ENCODE data around the gene GXYLT1. TPM values are rescaled to one million over a fixed set of nuclear protein-coding genes. Genes with fewer than 3 reads are reported as not detected.

GXYLT1 gene
- total RNA-seq, 8 experiments from 2014 or later, result 4.0 to 11.8 (median 5.8) TPM

DNA sequence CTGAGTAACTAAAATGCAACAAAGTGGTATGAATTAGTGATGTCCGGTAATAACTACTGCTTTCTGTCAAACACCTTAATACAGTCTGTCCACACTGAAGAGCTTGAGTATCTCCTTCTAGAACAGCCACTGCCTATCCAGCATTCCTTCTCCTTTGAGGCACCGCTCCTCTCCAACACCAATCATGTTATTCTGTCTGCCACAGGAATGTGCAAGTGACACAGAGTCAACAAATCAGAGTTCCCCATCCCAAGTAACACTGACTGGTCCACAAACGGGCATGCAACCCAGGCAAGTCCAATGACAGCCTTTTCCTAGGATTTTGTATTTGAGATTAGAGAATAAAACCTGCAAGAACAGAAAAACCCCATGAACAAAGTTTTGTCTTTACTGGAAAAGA is 3.8 kb downstream of the GXYLT1 start:
- H3K27ac ChIP-seq, result no peak overlapping the region
- H3K4me3 ChIP-seq, result no peak overlapping the region
- no peak for ATAC-seq (replicated peaks in 6 of 8)
- H3K4me1 ChIP-seq (replicated peaks in 1 of 2), result peaks cover 10 to 15% of the 10 kb centered on the region in 2 donors
- 0 to 92% (median 56%) methylated on average over 1 to 3 of the region's 3 CpGs; no CpG with 5 or more reads in 2 of the 10 experiments for WGBS, 10 experiments
- in situ Hi-C loops (cut with MboI; ENCODE audit: low pct_unique_long_range_greater_than_20kb in 2 of 9, low sequenced_read_pairs in 9 of 9, unreplicated experiment in 9 of 9), result loop anchor here in 8 of 9 experiments (25.0 kb wide), 2 partner anchors 171 to 196 kb away; partner anchors contain the start of genes PPHLN1 (in 7 of the 8) and ZCRB1 (in 7 of the 8)

DNA sequence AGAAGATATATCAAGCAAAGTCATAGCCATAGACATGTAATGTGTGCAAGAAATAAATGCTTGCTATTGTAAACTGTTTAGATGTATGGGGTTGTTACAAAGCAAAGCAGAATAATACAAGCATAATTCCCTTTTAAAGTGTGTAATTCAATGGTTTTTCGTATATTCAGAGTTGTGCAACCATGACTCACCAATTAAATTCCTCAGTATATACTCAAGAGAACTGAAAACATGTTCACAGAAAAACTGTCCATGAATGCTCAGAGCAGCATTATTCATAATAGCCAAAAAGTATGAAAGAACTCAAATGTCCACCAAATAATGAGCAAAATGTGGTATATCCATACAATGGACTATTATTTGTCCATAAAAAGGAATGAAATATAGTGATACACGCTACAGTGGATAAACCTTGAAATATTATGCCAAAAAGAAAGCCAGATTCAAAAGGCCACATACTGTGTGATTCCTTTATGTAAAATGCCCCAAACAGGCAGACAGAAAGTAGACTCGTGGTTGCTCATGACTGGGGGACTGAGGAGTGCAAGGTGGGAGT is 9.3 kb downstream of the GXYLT1 start:
- H3K4me1 ChIP-seq (replicated peaks in 1 of 2), result no peaks in the 10 kb centered on the region
- H3K27ac ChIP-seq, result no peak overlapping the region
- peak in 2 of 8 experiments; percentile 76 to 81 for ATAC-seq (replicated peaks in 6 of 8)
- in situ Hi-C loops (cut with MboI; ENCODE audit: low pct_unique_long_range_greater_than_20kb in 2 of 9, low sequenced_read_pairs in 9 of 9, unreplicated experiment in 9 of 9), result loop anchor here in 8 of 9 experiments (25.0 kb wide), 2 partner anchors 177 to 202 kb away; partner anchors contain the start of genes PPHLN1 (in 7 of the 8) and ZCRB1 (in 7 of the 8)
- no peak overlapping the region for H3K4me3 ChIP-seq
- WGBS, 10 experiments, result 48 to 100% (median 88%) methylated on average over 1 to 3 of the region's 3 CpGs

DNA sequence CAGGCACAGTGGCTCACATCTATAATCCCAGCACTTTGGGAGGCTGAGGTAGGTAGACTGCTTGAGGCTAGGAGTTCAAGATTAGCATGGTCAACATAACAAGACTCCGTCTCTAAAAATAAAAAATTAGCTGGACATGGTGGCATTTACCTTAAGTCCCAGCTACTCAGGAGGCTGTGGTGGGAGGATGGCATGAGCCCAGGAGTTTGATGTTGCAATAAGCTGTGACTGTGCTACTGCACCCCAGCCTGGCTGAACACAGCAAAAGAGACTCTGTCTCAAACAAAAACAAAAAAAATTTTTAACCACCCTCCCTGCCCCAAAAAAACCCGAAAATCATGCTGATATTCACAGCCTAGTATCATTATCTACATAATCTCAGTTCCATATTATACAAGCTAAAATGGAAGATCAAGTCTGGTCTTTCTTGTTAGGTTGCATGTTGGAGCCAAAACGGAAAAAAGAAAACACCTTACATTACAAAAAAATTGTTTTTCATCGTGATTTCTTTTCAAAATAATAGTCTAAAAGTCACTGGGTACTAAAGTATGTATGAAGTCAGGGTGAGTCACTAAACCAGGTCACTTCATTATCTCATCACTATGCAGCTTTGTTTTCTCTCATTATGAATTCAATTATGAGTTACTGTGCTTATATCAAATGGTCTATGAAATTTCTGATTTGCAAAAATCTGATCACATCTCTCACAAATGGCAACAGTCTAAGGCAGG is 13.8 kb downstream of the GXYLT1 start:
- Histone ChIP-seq H3K4me3 (no peak overlapping the region), H3K4me1 (replicated peaks in 1 of 2) (no peaks in the 10 kb centered on the region), H3K27ac (no peak overlapping the region)
- peak in 5 of 8 experiments; percentile 20 to 58 (median 42) for ATAC-seq (replicated peaks in 6 of 8)
- WGBS, 10 experiments, result 5 to 94% (median 79%) methylated on average over 2 to 3 of the region's 4 CpGs; no CpG with 5 or more reads in 1 of the 10 experiments
- in situ Hi-C loops (cut with MboI; ENCODE audit: low pct_unique_long_range_greater_than_20kb in 2 of 9, low sequenced_read_pairs in 9 of 9, unreplicated experiment in 9 of 9), result loop anchor here in 8 of 9 experiments (25.0 kb wide), 2 partner anchors 181 to 206 kb away; partner anchors contain the start of genes PPHLN1 (in 7 of the 8) and ZCRB1 (in 7 of the 8)

GRCh38 chr12:42129595-42130204 is 15.0 kb downstream of the GXYLT1 start:
- WGBS, 10 experiments, result 5 to 63% (median 46%) methylated on average over 2 to 4 of the region's 4 CpGs
- in situ Hi-C loops (cut with MboI; ENCODE audit: low pct_unique_long_range_greater_than_20kb in 2 of 9, low sequenced_read_pairs in 9 of 9, unreplicated experiment in 9 of 9), result loop anchor here in 8 of 9 experiments (25.0 kb wide), 2 partner anchors 183 to 208 kb away; partner anchors contain the start of genes PPHLN1 (in 7 of the 8) and ZCRB1 (in 7 of the 8)
- ATAC-seq (replicated peaks in 6 of 8), result peak in 7 of 8 experiments; percentile 49 to 83 (median 61)
- Histone ChIP-seq H3K4me1 (replicated peaks in 1 of 2) (peaks cover 5 to 11% of the 10 kb centered on the region in 2 donors), H3K4me3 (no peak overlapping the region), H3K27ac (no peak overlapping the region)

DNA sequence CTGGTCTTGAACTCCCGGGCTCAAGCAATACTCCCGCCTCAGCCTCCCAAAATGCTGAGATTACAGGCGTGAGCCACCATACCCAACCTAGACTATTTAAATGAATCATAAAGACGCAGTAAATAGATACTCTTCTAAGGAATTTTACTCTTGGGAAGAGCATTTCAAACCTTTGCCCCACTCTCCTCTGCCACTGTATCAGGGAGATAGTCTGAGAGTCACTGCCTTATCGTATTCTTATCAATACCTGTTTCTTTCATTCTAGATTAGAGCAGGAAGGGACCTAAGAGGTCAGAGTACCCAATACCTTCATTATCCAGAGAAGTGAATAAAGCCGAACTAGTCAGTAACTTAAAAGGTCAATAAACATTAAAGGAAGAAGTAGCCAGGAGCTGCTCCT is 15.8 kb downstream of the GXYLT1 start:
- no peak for ATAC-seq (replicated peaks in 6 of 8)
- 80 to 100% (median 98%) methylated on average over 1 to 6 of the region's 6 CpGs; no CpG with 5 or more reads in 1 of the 10 experiments for WGBS, 10 experiments
- in situ Hi-C loops (cut with MboI; ENCODE audit: low pct_unique_long_range_greater_than_20kb in 2 of 9, low sequenced_read_pairs in 9 of 9, unreplicated experiment in 9 of 9), result loop anchor here in 8 of 9 experiments (25.0 kb wide), 2 partner anchors 183 to 208 kb away; partner anchors contain the start of genes PPHLN1 (in 7 of the 8) and ZCRB1 (in 7 of the 8)
- peaks cover 8 to 14% of the 10 kb centered on the region in 2 donors for H3K4me1 ChIP-seq (replicated peaks in 1 of 2)
- H3K4me3 ChIP-seq, result no peak overlapping the region
- no peak overlapping the region for H3K27ac ChIP-seq

DNA sequence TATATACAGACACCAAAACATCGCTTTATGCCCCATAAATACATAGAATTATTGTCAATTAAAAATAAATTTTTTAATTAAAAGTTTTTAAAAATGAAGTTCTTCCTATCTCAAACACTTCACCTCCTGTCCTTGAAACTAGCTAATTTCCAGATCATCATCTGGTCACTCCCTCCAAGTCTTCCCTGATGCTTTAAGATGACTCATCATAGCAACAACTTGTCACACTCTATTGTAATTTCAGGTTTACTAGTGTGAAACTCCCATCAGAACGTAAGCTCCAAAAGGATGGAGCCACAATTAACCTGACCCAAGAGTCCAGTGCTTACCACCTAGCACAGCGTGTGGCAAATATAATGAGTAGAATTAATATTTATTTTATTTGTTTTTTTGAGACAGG is 16.3 kb downstream of the GXYLT1 start:
- in situ Hi-C loops (cut with MboI; ENCODE audit: low pct_unique_long_range_greater_than_20kb in 2 of 9, low sequenced_read_pairs in 9 of 9, unreplicated experiment in 9 of 9), result loop anchor here in 8 of 9 experiments (25.0 kb wide), 2 partner anchors 184 to 209 kb away; partner anchors contain the start of genes PPHLN1 (in 7 of the 8) and ZCRB1 (in 7 of the 8)
- peak in 2 of 8 experiments; percentile 60 to 69 for ATAC-seq (replicated peaks in 6 of 8)
- WGBS, 10 experiments, result 64 to 100% (median 86%) methylated on average over 1 to 3 of the region's 3 CpGs
- peaks cover 8 to 14% of the 10 kb centered on the region in 2 donors for H3K4me1 ChIP-seq (replicated peaks in 1 of 2)
- no peak overlapping the region for H3K4me3 ChIP-seq
- H3K27ac ChIP-seq, result no peak overlapping the region

GRCh38 chr12:42126963-42127362 is 17.7 kb downstream of the GXYLT1 start:
- ATAC-seq (replicated peaks in 6 of 8), result no peak
- 33 to 100% (median 90%) methylated on average over 1 of the region's 1 CpG; no CpG with 5 or more reads in 1 of the 10 experiments for WGBS, 10 experiments
- Histone ChIP-seq H3K4me1 (replicated peaks in 1 of 2) (peaks cover 8 to 14% of the 10 kb centered on the region in 2 donors), H3K27ac (no peak overlapping the region), H3K4me3 (no peak overlapping the region)
- in situ Hi-C loops (cut with MboI; ENCODE audit: low pct_unique_long_range_greater_than_20kb in 2 of 9, low sequenced_read_pairs in 9 of 9, unreplicated experiment in 9 of 9), result loop anchor here in 8 of 9 experiments (25.0 kb wide), 2 partner anchors 185 to 210 kb away; partner anchors contain the start of genes PPHLN1 (in 7 of the 8) and ZCRB1 (in 7 of the 8)

DNA sequence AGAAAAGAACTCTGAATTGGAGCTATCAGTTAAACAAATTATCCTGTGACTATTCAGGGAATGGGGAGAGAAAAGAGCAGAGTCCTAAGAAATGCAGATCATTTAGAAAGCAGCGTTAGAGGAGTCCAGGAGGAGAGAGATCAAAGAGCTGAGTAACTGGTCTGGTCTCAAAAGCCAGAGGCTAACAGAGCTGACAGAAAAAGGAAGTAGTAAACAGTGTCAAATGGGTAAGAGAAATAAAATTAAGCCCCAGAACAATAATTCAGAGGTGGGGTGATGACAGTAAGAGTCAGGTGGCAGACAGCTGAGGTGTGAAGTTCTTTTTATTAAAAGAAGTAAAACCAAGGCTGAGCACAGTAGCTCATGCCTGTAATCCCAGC is 19.3 kb downstream of the GXYLT1 start:
- WGBS, 10 experiments, result 0 to 78% (median 20%) methylated on average over 1 of the region's 1 CpG; no CpG with 5 or more reads in 3 of the 10 experiments
- Histone ChIP-seq H3K4me1 (replicated peaks in 1 of 2) (peaks cover 8 to 14% of the 10 kb centered on the region in 2 donors), H3K4me3 (no peak overlapping the region), H3K27ac (no peak overlapping the region)
- in situ Hi-C loops (cut with MboI; ENCODE audit: low pct_unique_long_range_greater_than_20kb in 2 of 9, low sequenced_read_pairs in 9 of 9, unreplicated experiment in 9 of 9), result loop anchor here in 8 of 9 experiments (25.0 kb wide), 2 partner anchors 187 to 212 kb away; partner anchors contain the start of genes PPHLN1 (in 7 of the 8) and ZCRB1 (in 7 of the 8)
- ATAC-seq (replicated peaks in 6 of 8), result peak in 1 of 8 experiments; percentile 25

DNA sequence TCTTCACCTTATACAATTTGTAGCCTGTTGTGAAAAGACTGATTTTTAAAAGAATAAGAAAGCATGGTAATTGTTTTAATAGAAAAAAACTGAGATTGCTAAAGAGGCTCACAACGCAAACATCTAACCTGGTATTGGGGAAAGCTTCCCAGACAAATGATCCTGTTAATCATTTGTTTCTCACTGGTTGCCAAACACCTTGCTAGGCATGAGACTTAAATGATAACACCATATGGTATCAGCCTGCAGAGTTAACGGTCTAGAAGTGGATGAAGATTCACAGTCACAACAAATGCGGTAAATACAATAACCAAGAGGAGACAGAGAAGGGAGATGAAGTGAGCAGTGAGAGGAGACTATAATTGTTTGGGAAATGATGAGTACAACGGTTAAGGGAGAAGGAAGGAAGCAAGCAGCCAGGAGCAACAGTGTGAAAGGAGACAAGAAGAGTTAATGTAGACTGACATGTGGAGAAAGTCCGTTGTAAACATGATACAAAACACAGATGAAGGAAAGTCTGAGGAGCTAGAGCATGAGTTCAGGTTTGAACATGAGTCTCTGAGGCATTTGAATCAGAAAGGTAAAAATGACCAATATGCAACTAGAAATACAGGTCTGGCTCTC is 19.8 kb downstream of the GXYLT1 start:
- in situ Hi-C loops (cut with MboI; ENCODE audit: low pct_unique_long_range_greater_than_20kb in 2 of 9, low sequenced_read_pairs in 9 of 9, unreplicated experiment in 9 of 9), result loop anchor here in 8 of 9 experiments (25.0 kb wide), 2 partner anchors 187 to 212 kb away; partner anchors contain the start of genes PPHLN1 (in 7 of the 8) and ZCRB1 (in 7 of the 8)
- peak in 1 of 8 experiments; percentile 15 for ATAC-seq (replicated peaks in 6 of 8)
- H3K4me3 ChIP-seq, result no peak overlapping the region
- H3K4me1 ChIP-seq (replicated peaks in 1 of 2), result peaks cover 8 to 14% of the 10 kb centered on the region in 2 donors
- WGBS, 10 experiments, result 3 to 75% (median 32%) methylated on average over 2 to 5 of the region's 5 CpGs
- H3K27ac ChIP-seq, result peak overlapping the region in 1 of 2 donors; percentile 16

DNA sequence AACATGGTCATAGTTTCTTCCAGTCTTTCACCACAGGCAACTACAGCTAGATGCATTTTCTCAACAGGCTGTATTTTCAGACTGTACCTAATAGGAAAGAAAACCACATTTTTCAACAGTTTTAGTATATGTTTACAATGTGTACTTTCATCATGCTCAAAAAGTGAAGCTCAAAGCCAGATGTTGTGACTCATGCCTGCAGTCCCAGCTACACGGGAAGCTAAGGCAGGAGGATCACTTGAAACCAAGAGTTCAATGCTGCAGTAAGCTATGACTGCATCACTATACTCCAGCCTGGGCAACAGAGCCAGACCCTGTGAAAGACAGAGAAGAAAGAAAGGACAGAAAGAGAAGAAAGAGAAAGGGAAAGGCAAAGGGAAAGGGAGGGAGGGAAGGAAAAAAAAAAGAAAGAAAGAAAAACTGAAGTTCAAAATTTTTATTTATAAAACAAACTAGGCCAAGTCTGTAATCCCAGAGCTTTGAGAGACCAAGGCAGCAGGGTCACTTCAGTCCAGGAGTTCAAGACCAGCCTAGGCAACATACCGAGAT is 25.5 kb downstream of the GXYLT1 start:
- ATAC-seq (replicated peaks in 6 of 8), result peak in 2 of 8 experiments; percentile 38 to 45
- H3K27ac ChIP-seq, result no peak overlapping the region
- in situ Hi-C loops (cut with MboI; ENCODE audit: low pct_unique_long_range_greater_than_20kb in 2 of 9, low sequenced_read_pairs in 9 of 9, unreplicated experiment in 9 of 9), result no loop called here
- H3K4me1 ChIP-seq (replicated peaks in 1 of 2), result no peaks in the 10 kb centered on the region
- 15 to 100% (median 69%) methylated on average over 1 to 2 of the region's 2 CpGs; no CpG with 5 or more reads in 1 of the 10 experiments for WGBS, 10 experiments
- H3K4me3 ChIP-seq, result no peak overlapping the region

- in situ Hi-C loops (cut with MboI; ENCODE audit: low pct_unique_long_range_greater_than_20kb in 2 of 9, low sequenced_read_pairs in 9 of 9, unreplicated experiment in 9 of 9), result no loop called here
These were observed 26.4 kb downstream of the GXYLT1 start for GRCh38 chr12:42118136-42118879.

More at GRCh38 chr12:42118136-42118879, 26.4 kb downstream of the GXYLT1 start:
- ATAC-seq (replicated peaks in 6 of 8), result no peak
- no peaks in the 10 kb centered on the region for H3K4me1 ChIP-seq (replicated peaks in 1 of 2)
- 76 to 100% (median 93%) methylated on average over 1 to 5 of the region's 5 CpGs for WGBS, 10 experiments
- H3K27ac ChIP-seq, result no peak overlapping the region
- H3K4me3 ChIP-seq, result no peak overlapping the region
